A549 (cell line): ENCODE data around the gene AFAP1L2. TPM values are rescaled to one million over a fixed set of nuclear protein-coding genes. Genes with fewer than 3 reads are reported as not detected.

Source experiments
- ATAC-seq, 2 experiments: fragments of 200-7000 bp in 1 of 2; fragments of >200 bp in 1 of 2; cut with Nextera tagmentation in 1 of 2; cut with Tn5 transposase in 1 of 2; 3 replicates each; pipeline versions ENCODE4 v1.8.0 to v1.9.1; 2018 to 2020; ENCODE audit warnings: mild to moderate bottlenecking in 1 of 2, moderate library complexity in 1 of 2
- CTCF ChIA-PET: fragments of 300-600 bp; sonication (Branson Sonifier 250); formaldehyde crosslinking; extraction: SDS; loops from one replicate; lab custom pipeline; 2021; ENCODE audit warnings: antibody characterized with exemption, inconsistent platforms; lab: Yijun Ruan, JAX
- POLR2A ChIA-PET: fragments of 350-600 bp; formaldehyde crosslinking; extraction: SDS; loops from one replicate; lab custom pipeline; 2021; ENCODE audit warnings: antibody characterized with exemption, inconsistent platforms; lab: Yijun Ruan, JAX
- DNase-seq, 2 experiments: peaks; one replicate each; pipeline versions ENCODE4 v3.0.0 to v3.0.0-alpha.2; 2011 to 2016; ENCODE audit warnings: low read depth in 1 of 2, low spot score in 1 of 2
- FAIRE-seq: peaks from 2 replicates; lab custom pipeline; 2011; peaks lifted over from hg19 to GRCh38; lab: Jason Lieb, UNC
- H3K27ac ChIP-seq, 2 experiments: fragments of >200 bp; sonication (Bioruptor Twin); formaldehyde crosslinking; 3 replicates each; pipeline ENCODE4 v1.5.1; 2016 to 2017
- H3K4me1 ChIP-seq: fragments of >200 bp; sonication (Bioruptor Twin); formaldehyde crosslinking; 3 replicates; pipeline ENCODE4 v1.6.1; 2016
- H3K4me2 ChIP-seq: fragments of >200 bp; sonication (Bioruptor Twin); formaldehyde crosslinking; 3 replicates; pipeline ENCODE4 v1.6.1; 2016
- H3K4me3 ChIP-seq: fragments of >200 bp; sonication (Bioruptor Twin); formaldehyde crosslinking; 3 replicates; pipeline ENCODE4 v1.5.1; 2016
- H3K9me3 ChIP-seq: fragments of >200 bp; sonication (Bioruptor Twin); formaldehyde crosslinking; 3 replicates; pipeline ENCODE4 v1.6.1; 2016
- CBX8 ChIP-seq: fragments of 200-600 bp; sonication (generic); IDR thresholded peaks from 2 replicates; pipeline ENCODE4 v1.6.1; 2016
- EHF ChIP-seq: fragments of 250-450 bp; sonication (Bioruptor Pico); IDR thresholded peaks from 2 replicates; pipeline ENCODE4 v1.5.0; 2020; ENCODE audit warnings: mild to moderate bottlenecking
- EHMT2 ChIP-seq: fragments of 200-600 bp; sonication (generic); IDR thresholded peaks from 2 replicates; pipeline ENCODE4 v1.6.1; 2016; ENCODE audit warnings: antibody characterized with exemption, low read depth, mild to moderate bottlenecking, moderate library complexity
- EP300 ChIP-seq, 2 experiments: fragments of >200 bp; sonication (Bioruptor Twin); formaldehyde crosslinking; IDR thresholded peaks; 2 replicates in 1 of 2; 3 replicates in 1 of 2; pipeline ENCODE4 v1.6.1; 2016 to 2017
- ESRRA ChIP-seq: fragments of 150-350 bp; IDR thresholded peaks from 2 replicates; pipeline ENCODE4 v1.6.1; 2014; ENCODE audit warnings: mild to moderate bottlenecking, low read length, borderline replicate concordance
- FOSL2 ChIP-seq, 2 experiments: fragments of 450-650 bp in 1 of 2; fragments of >200 bp in 1 of 2; sonication (Bioruptor Twin) in 1 of 2; formaldehyde crosslinking; IDR thresholded peaks; 2 replicates each; pipeline versions ENCODE4 v1.5.0 to v1.6.1; 2016 to 2020; ENCODE audit warnings: mild to moderate bottlenecking in 1 of 2, moderate library complexity in 1 of 2
- HDAC2 ChIP-seq: fragments of 200-600 bp; sonication (generic); IDR thresholded peaks from 2 replicates; pipeline ENCODE4 v1.6.1; 2016
- HOXB5 ChIP-seq: fragments of 250-450 bp; sonication (Bioruptor Pico); IDR thresholded peaks from 2 replicates; pipeline ENCODE4 v1.5.0; 2020; ENCODE audit warnings: mild to moderate bottlenecking, moderate library complexity
- JUNB ChIP-seq: fragments of >200 bp; sonication (Bioruptor Twin); formaldehyde crosslinking; IDR thresholded peaks from 2 replicates; pipeline ENCODE4 v1.6.1; 2016
- KDM1A ChIP-seq: fragments of 200-600 bp; sonication (generic); IDR thresholded peaks from 2 replicates; pipeline ENCODE4 v1.6.1; 2016; ENCODE audit warnings: low read depth, mild to moderate bottlenecking
- KDM5A ChIP-seq: fragments of 200-600 bp; sonication (generic); IDR thresholded peaks from 2 replicates; pipeline ENCODE4 v1.6.1; 2016; ENCODE audit warnings: antibody characterized with exemption, mild to moderate bottlenecking
- MAFK ChIP-seq: fragments of 450-650 bp; IDR thresholded peaks from 2 replicates; pipeline ENCODE4 v1.6.1; 2014; ENCODE audit not compliant: partially characterized antibody
- NFE2L2 ChIP-seq: fragments of 150-350 bp; conservative IDR thresholded peaks from 2 replicates; pipeline ENCODE4 v1.6.1; 2014; ENCODE audit warnings: low read length
- NR3C1 ChIP-seq: fragments of >200 bp; sonication (Bioruptor Twin); formaldehyde crosslinking; IDR thresholded peaks from 3 replicates; pipeline ENCODE4 v1.6.1; 2017
- PHF8 ChIP-seq: fragments of 200-600 bp; sonication (generic); IDR thresholded peaks from 2 replicates; pipeline ENCODE4 v1.6.1; 2016; ENCODE audit warnings: low read depth, mild to moderate bottlenecking, antibody characterized with exemption, moderate library complexity, borderline replicate concordance
- POLR2A ChIP-seq: IDR thresholded peaks from 2 replicates; pipeline ENCODE4 v1.6.1; 2012; ENCODE audit warnings: mild to moderate bottlenecking, low read length
- RCOR1 ChIP-seq: fragments of 150-350 bp; IDR thresholded peaks from 2 replicates; pipeline ENCODE4 v1.6.1; 2014; ENCODE audit warnings: antibody characterized with exemption, low read length, low read depth
- SMC3 ChIP-seq: fragments of >200 bp; sonication (Bioruptor Twin); formaldehyde crosslinking; IDR thresholded peaks from 3 replicates; pipeline ENCODE4 v1.6.1; 2018; ENCODE audit warnings: inconsistent platforms
- ZC3H11A ChIP-seq: fragments of 450-650 bp; IDR thresholded peaks from 2 replicates; pipeline ENCODE4 v1.6.1; 2014; ENCODE audit warnings: antibody characterized with exemption, mild to moderate bottlenecking
- ZNF302 ChIP-seq: fragments of 250-450 bp; sonication (Bioruptor Pico); IDR thresholded peaks from 2 replicates; pipeline ENCODE4 v1.9.0; 2021; ENCODE audit warnings: inconsistent platforms, mild to moderate bottlenecking, moderate library complexity
- WGBS: methylation state at CpG from one replicate; pipeline ENCODE4 v1.1.6; 2017; ENCODE audit errors: missing lambda C conversion rate; 5-methylcytosine and 5-hydroxymethylcytosine counted together
- polyA plus RNA-seq, 4 experiments: library from polyadenylated mRNA; depleted of rRNA in 3 of 4; stranded (reverse); fragments of >200 nt; fragmentation: RNase III in 1 of 4; extraction: RNeasy Plus Mini Kit Qiagen cat#74134 plus additional on column Dnase treatment in 1 of 4; gene quantifications; 2 replicates in 3 of 4; 3 replicates in 1 of 4; pipeline ENCODE4 v1.2.3, GENCODE V29; 2011 to 2017
- TF ChIP-seq, protein P1 (sequence below): fragments of 450-650 bp; IDR thresholded peaks from 2 replicates; pipeline ENCODE4 v1.6.1; 2014; ENCODE audit warnings: antibody characterized with exemption
- TF ChIP-seq, protein P2 (sequence below): fragments of 200-600 bp; sonication (generic); IDR thresholded peaks from 2 replicates; pipeline ENCODE4 v1.6.1; 2016; ENCODE audit warnings: antibody characterized with exemption, mild to moderate bottlenecking, moderate library complexity
- TF ChIP-seq, protein P3 (sequence below): fragments of 250-450 bp; sonication (Bioruptor Pico); IDR thresholded peaks from 2 replicates; pipeline ENCODE4 v1.5.0; 2021; ENCODE audit warnings: mild to moderate bottlenecking, moderate library complexity, borderline replicate concordance
- TF ChIP-seq, protein P4 (sequence below): fragments of >200 bp; sonication (Bioruptor Twin); formaldehyde crosslinking; IDR thresholded peaks from 3 replicates; pipeline ENCODE4 v1.6.1; 2016

The AFAP1L2 gene
- polyA plus RNA-seq, 2 of the 4 experiments (the other 2 are of a cell fraction) = 19.6 to 27.3 TPM

DNA sequence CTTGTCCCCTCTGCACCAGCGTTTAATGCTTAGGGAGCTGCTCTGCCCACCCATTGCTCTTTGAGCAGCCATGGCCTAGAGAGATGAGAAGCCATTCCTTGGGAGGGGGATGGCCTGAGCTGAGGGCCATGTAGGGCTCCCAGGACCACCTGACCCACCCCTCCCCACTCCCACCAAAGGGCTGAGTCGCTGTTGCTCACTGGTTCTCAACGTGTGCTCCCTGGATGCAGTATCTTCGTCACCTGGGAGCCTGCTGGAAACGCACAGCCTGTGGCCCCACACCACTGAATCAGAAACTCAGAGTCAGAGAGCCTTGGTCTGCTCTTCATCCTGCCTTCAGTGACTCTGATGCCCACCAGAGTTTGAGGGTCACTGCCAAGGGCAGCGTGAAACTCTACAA, 128.2 kb downstream of the AFAP1L2 start (continued):
- TF ChIP-seq, protein P1, sequence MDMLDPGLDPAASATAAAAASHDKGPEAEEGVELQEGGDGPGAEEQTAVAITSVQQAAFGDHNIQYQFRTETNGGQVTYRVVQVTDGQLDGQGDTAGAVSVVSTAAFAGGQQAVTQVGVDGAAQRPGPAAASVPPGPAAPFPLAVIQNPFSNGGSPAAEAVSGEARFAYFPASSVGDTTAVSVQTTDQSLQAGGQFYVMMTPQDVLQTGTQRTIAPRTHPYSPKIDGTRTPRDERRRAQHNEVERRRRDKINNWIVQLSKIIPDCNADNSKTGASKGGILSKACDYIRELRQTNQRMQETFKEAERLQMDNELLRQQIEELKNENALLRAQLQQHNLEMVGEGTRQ = no peak

DNA sequence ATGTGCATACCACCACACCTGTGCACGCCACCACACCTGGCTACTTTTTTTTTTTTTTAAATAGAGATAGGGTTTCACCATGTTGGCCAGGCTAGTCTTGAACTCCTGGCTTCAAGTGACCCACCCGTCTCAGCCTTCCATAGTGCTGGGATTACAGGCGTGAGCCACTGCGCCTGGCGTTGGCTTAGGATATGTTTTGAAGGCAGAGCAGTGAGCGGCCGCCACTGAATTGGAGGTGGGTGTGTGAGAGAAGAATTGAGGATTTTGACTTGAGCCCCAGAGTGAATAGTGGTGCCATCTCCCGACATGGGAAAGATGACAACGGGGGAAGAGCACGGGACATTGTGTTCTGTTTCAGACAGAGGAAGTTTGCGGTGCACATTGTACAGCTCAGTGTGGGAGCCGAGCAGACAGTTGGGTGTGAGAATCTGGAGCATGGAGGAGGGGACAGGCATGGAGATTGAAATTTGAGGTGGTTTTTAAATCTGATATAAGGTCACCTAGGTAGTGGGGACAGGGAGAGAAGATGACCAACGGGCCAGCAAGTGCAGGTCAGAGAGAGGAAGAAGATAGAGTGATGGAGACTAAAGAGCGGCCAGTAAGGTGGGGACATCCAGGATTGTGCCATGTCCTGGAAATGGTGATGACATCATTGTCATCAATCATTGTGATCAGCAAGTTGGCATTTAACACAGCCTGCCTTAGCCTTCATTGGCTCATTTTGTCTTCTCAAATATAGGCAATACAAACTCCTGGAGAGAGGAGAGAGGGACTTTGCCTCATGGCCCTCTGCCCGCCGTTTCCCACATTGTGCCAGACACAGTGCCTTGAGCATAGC, 129.5 kb downstream of the AFAP1L2 start:
- POLR2A ChIA-PET = no interaction called here
- Histone ChIP-seq H3K27ac (no peak overlapping the region), H3K4me3 (no peak overlapping the region), H3K4me1 (peaks cover 16% of the 10 kb centered on the region), H3K9me3 (no peaks in the 10 kb centered on the region), H3K4me2 (no peak overlapping the region)
- no peak for ATAC-seq
- CTCF ChIA-PET = no interaction called here
- 75% methylated on average over 16 of the region's 16 CpGs for WGBS
- DNase-seq = no peak
- FAIRE-seq = no peak
- TF ChIP-seq HOXB5 (CRISPR knock-in tag) (no peak), PHF8 (no peak), EP300 (IDR thresholded peaks at IDR 0.05) (no peak), NFE2L2 (no peak), HDAC2 (no peak), EHMT2 (no peak), ESRRA (no peak), EHF (CRISPR knock-in tag) (no peak)
- TF ChIP-seq, protein P2, sequence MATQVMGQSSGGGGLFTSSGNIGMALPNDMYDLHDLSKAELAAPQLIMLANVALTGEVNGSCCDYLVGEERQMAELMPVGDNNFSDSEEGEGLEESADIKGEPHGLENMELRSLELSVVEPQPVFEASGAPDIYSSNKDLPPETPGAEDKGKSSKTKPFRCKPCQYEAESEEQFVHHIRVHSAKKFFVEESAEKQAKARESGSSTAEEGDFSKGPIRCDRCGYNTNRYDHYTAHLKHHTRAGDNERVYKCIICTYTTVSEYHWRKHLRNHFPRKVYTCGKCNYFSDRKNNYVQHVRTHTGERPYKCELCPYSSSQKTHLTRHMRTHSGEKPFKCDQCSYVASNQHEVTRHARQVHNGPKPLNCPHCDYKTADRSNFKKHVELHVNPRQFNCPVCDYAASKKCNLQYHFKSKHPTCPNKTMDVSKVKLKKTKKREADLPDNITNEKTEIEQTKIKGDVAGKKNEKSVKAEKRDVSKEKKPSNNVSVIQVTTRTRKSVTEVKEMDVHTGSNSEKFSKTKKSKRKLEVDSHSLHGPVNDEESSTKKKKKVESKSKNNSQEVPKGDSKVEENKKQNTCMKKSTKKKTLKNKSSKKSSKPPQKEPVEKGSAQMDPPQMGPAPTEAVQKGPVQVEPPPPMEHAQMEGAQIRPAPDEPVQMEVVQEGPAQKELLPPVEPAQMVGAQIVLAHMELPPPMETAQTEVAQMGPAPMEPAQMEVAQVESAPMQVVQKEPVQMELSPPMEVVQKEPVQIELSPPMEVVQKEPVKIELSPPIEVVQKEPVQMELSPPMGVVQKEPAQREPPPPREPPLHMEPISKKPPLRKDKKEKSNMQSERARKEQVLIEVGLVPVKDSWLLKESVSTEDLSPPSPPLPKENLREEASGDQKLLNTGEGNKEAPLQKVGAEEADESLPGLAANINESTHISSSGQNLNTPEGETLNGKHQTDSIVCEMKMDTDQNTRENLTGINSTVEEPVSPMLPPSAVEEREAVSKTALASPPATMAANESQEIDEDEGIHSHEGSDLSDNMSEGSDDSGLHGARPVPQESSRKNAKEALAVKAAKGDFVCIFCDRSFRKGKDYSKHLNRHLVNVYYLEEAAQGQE = no peak

DNA sequence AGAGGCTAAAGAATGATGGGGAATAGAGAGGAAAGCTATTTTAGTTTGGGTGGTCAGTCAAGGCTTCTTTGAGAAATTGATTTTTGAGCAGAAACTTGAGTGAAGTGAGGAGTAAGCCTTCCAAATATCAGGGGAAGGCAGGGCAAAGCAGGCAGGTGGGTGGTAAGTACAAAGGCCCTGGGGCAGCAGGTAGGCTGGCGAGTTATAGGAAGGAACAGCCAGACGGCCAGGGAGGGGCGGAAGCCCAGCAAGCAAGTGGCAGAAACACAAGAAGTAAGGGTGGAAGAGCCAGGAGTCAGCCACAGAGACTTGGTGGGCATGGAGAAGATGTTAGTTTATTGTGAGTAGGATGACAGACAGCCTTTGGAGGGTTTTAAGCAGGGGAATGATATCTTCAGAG, 130.4 kb downstream of the AFAP1L2 start:
- ChIA-PET CTCF (interaction anchor here (1.9 kb wide), 1 partner anchor 13 kb away, joined by 4 read pairs; no protein-coding TSS in a partner anchor), POLR2A (no interaction called here)
- Histone ChIP-seq H3K4me3 (no peak overlapping the region), H3K4me2 (no peak overlapping the region), H3K27ac (no peak overlapping the region), H3K4me1 (peaks cover 16% of the 10 kb centered on the region), H3K9me3 (no peaks in the 10 kb centered on the region)
- 69% methylated on average over 3 of the region's 3 CpGs for WGBS
- ATAC-seq = no peak
- FAIRE-seq = no peak
- no peak for DNase-seq
- TF ChIP-seq ZC3H11A (no peak), POLR2A (no peak), HDAC2 (no peak), JUNB (no peak), SMC3 (no peak), EP300 (IDR thresholded peaks at IDR 0.05) (no peak), ZNF302 (CRISPR knock-in tag) (no peak), KDM5A (no peak), FOSL2 (IDR thresholded peaks at IDR 0.05) (no peak), FOSL2 (CRISPR knock-in tag; IDR thresholded peaks at IDR 0.05) (no peak), KDM1A (no peak), MAFK (no peak), RCOR1 (no peak), CBX8 (no peak), NR3C1 (no peak)
- TF ChIP-seq, protein P2 = no peak
- TF ChIP-seq, protein P3, sequence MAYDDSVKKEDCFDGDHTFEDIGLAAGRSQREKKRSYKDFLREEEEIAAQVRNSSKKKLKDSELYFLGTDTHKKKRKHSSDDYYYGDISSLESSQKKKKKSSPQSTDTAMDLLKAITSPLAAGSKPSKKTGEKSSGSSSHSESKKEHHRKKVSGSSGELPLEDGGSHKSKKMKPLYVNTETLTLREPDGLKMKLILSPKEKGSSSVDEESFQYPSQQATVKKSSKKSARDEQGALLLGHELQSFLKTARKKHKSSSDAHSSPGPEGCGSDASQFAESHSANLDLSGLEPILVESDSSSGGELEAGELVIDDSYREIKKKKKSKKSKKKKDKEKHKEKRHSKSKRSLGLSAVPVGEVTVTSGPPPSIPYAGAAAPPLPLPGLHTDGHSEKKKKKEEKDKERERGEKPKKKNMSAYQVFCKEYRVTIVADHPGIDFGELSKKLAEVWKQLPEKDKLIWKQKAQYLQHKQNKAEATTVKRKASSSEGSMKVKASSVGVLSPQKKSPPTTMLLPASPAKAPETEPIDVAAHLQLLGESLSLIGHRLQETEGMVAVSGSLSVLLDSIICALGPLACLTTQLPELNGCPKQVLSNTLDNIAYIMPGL (CRISPR knock-in tag) = no peak
- TF ChIP-seq, protein P4, sequence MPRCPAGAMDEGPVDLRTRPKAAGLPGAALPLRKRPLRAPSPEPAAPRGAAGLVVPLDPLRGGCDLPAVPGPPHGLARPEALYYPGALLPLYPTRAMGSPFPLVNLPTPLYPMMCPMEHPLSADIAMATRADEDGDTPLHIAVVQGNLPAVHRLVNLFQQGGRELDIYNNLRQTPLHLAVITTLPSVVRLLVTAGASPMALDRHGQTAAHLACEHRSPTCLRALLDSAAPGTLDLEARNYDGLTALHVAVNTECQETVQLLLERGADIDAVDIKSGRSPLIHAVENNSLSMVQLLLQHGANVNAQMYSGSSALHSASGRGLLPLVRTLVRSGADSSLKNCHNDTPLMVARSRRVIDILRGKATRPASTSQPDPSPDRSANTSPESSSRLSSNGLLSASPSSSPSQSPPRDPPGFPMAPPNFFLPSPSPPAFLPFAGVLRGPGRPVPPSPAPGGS = no peak
